HepG2 (cell line): Measurements from ENCODE around the gene CTDNEP1. TPM values are rescaled to one million over a fixed set of nuclear protein-coding genes. Genes with fewer than 3 reads are reported as not detected.
A peak's percentile ranks its signal among the peaks of the same experiment; 100 is the strongest.

Experiments
- DNMT1 ChIP-seq: sonication (generic); formaldehyde crosslinking; IDR thresholded peaks from 2 replicates; pipeline ENCODE4 v1.5.1; 2020; ENCODE audit warnings: mild to moderate bottlenecking, missing genetic modification reagents
- FOXC1 ChIP-seq: sonication (generic); formaldehyde crosslinking; IDR thresholded peaks from 2 replicates; pipeline ENCODE4 v1.8.0; 2022; ENCODE audit warnings: mild to moderate bottlenecking, missing genetic modification reagents, borderline replicate concordance
- HOXA7 ChIP-seq: sonication (generic); formaldehyde crosslinking; IDR thresholded peaks from 2 replicates; pipeline ENCODE4 v1.8.1; 2022; ENCODE audit warnings: mild to moderate bottlenecking, missing genetic modification reagents, moderate library complexity
- NAIF1 ChIP-seq: sonication (generic); formaldehyde crosslinking; IDR thresholded peaks from 2 replicates; pipeline ENCODE4 v1.5.0; 2020; ENCODE audit warnings: mild to moderate bottlenecking, missing genetic modification reagents, borderline replicate concordance
- PLRG1 ChIP-seq: fragments of 450-650 bp; conservative IDR thresholded peaks from 2 replicates; pipeline ENCODE4 v1.6.1; 2016
- RBFOX2 ChIP-seq: fragments of 200-400 bp; formaldehyde crosslinking; IDR thresholded peaks from 2 replicates; pipeline ENCODE4 v1.6.1; 2017; ENCODE audit warnings: low read depth, mild to moderate bottlenecking, low read length
- SRSF9 ChIP-seq: fragments of 200-400 bp; formaldehyde crosslinking; IDR thresholded peaks from 2 replicates; pipeline ENCODE4 v1.6.1; 2018; ENCODE audit warnings: borderline replicate concordance, mild to moderate bottlenecking, low read depth, low read length; ENCODE audit not compliant: insufficient read depth, poor library complexity, severe bottlenecking
- SUZ12 ChIP-seq: fragments of 150-350 bp; IDR thresholded peaks from 2 replicates; pipeline ENCODE4 v1.6.1; 2014; ENCODE audit warnings: low read depth, low read length
- ZNF292 ChIP-seq: sonication (generic); formaldehyde crosslinking; IDR thresholded peaks from 2 replicates; pipeline ENCODE4 v1.8.1; 2022; ENCODE audit warnings: mild to moderate bottlenecking, low read depth, missing genetic modification reagents, borderline replicate concordance
- ZNF773 ChIP-seq: sonication (generic); formaldehyde crosslinking; IDR thresholded peaks from 2 replicates; pipeline ENCODE4 v1.4.0; 2020; ENCODE audit warnings: missing genetic modification reagents, borderline replicate concordance
- ZNF83 ChIP-seq: sonication (generic); formaldehyde crosslinking; IDR thresholded peaks from 2 replicates; pipeline ENCODE4 v1.4.0; 2020; ENCODE audit warnings: missing genetic modification reagents, mild to moderate bottlenecking, borderline replicate concordance
- ZNF841 ChIP-seq: sonication (generic); formaldehyde crosslinking; IDR thresholded peaks from 2 replicates; pipeline ENCODE4 v1.8.1; 2023; ENCODE audit warnings: missing genetic modification reagents, borderline replicate concordance
- polyA plus RNA-seq, 8 experiments: library from polyadenylated mRNA; depleted of rRNA in 3 of 8; stranded (reverse) in 7 of 8; unstranded in 1 of 8; fragments of >200 nt; fragmentation: Illumina TruSeq in 4 of 8; extraction: Trizol in 4 of 8; gene quantifications; 2 replicates each; pipeline versions ENCODE4 v1.2.1 to v1.2.3, GENCODE V29; 2011 to 2016; ENCODE audit warnings: low read depth in 4 of 8, missing spikeins in 1 of 8, mixed read lengths in 1 of 8; ENCODE audit not compliant: insufficient read depth in 1 of 8
- total RNA-seq, 5 experiments: library from RNA; depleted of rRNA; stranded (reverse); fragments of >200 nt; fragmentation: Illumina TruSeq; extraction: Trizol; gene quantifications; 2 replicates each; pipeline ENCODE4 v1.2.3, GENCODE V29; 2016; ENCODE audit warnings: low read depth in 1 of 5
- TF ChIP-seq, protein P1 (sequence below): sonication (generic); formaldehyde crosslinking; conservative IDR thresholded peaks from 2 replicates; pipeline ENCODE4 v1.4.0; 2020; ENCODE audit warnings: missing genetic modification reagents
- TF ChIP-seq, protein P2 (sequence below): IDR thresholded peaks from 2 replicates; pipeline ENCODE4 v1.6.1; 2012; ENCODE audit warnings: inconsistent platforms
- TF ChIP-seq, protein P3 (sequence below): fragments of 450-650 bp; IDR thresholded peaks from 2 replicates; pipeline ENCODE4 v1.6.1; 2016
- TF ChIP-seq, protein P4 (sequence below): sonication (generic); formaldehyde crosslinking; IDR thresholded peaks from 2 replicates; pipeline ENCODE4 v1.8.0; 2022; ENCODE audit warnings: missing genetic modification reagents, mild to moderate bottlenecking, moderate library complexity, borderline replicate concordance
- TF ChIP-seq, protein P5 (sequence below): sonication (generic); formaldehyde crosslinking; IDR thresholded peaks from 2 replicates; pipeline ENCODE4 v1.5.0; 2020; ENCODE audit warnings: mild to moderate bottlenecking, missing genetic modification reagents, borderline replicate concordance

Gene CTDNEP1
- total and polyA plus RNA-seq, 2 of the 13 experiments (the other 11 are each of a cell fraction or from before 2014, with no cell fraction given), result 19.8 to 118 TPM

DNA sequence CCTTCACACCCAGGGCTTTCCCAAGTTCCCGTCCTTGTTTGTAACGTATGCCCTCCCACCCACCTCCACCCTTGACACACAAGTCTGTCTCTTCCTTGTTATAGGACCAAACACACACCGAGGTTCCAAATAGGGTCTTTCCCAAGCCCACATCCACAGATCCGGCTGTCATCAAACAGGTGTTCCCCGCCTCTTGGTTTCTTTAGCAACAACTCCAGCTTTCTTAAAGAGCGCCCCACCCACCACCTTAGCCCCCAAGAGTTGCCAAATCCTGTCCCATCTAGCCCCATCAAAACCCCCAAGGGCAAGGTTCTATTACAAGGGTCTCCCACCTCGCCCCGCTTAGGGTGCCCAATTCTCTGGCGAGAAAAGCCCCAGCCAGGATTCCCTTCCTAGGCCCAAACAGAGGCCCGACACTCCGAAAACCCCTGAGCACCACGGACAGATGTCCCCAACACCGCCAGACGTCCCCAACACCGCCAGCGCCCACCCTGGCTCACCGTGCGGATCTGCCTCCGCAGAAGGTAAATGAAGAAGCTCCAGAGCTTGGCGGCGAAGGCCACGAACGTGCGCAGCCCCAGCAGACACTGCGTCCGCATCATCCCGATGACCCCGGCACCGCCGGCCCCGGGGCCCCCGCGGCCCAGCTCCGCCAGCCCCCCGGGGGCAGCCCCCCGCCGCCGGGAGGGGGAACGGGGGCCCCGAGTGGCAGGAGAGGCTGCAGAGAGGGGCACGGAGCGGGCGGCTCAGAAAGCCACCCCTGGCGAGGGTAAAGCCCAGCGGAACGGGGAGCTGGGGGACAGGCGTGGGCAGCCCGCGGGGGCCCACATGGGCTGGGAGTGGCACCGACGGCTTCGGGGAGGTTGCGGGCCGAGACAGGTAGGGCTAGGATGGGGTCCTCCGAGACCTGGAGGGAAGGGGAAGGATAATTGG, 573 bp downstream of the CTDNEP1 start (continued):
- TF ChIP-seq, protein P1, sequence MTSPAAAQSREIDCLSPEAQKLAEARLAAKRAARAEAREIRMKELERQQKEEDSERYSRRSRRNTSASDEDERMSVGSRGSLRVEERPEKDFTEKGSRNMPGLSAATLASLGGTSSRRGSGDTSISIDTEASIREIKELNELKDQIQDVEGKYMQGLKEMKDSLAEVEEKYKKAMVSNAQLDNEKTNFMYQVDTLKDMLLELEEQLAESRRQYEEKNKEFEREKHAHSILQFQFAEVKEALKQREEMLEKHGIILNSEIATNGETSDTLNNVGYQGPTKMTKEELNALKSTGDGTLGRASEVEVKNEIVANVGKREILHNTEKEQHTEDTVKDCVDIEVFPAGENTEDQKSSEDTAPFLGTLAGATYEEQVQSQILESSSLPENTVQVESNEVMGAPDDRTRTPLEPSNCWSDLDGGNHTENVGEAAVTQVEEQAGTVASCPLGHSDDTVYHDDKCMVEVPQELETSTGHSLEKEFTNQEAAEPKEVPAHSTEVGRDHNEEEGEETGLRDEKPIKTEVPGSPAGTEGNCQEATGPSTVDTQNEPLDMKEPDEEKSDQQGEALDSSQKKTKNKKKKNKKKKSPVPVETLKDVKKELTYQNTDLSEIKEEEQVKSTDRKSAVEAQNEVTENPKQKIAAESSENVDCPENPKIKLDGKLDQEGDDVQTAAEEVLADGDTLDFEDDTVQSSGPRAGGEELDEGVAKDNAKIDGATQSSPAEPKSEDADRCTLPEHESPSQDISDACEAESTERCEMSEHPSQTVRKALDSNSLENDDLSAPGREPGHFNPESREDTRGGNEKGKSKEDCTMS (CRISPR knock-in tag), result no peak
- TF ChIP-seq PLRG1 (no peak), ZNF292 (no peak), ZNF841 (CRISPR knock-in tag) (no peak), ZNF83 (CRISPR knock-in tag) (no peak), SRSF9 (no peak), HOXA7 (CRISPR knock-in tag) (no peak), ZNF773 (CRISPR knock-in tag) (no peak), FOXC1 (CRISPR knock-in tag) (no peak), DNMT1 (no peak), RBFOX2 (peak; percentile 66), SUZ12 (no peak), NAIF1 (CRISPR knock-in tag) (no peak)
- TF ChIP-seq, protein P2, sequence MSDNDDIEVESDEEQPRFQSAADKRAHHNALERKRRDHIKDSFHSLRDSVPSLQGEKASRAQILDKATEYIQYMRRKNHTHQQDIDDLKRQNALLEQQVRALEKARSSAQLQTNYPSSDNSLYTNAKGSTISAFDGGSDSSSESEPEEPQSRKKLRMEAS, result no peak
- TF ChIP-seq, protein P3, sequence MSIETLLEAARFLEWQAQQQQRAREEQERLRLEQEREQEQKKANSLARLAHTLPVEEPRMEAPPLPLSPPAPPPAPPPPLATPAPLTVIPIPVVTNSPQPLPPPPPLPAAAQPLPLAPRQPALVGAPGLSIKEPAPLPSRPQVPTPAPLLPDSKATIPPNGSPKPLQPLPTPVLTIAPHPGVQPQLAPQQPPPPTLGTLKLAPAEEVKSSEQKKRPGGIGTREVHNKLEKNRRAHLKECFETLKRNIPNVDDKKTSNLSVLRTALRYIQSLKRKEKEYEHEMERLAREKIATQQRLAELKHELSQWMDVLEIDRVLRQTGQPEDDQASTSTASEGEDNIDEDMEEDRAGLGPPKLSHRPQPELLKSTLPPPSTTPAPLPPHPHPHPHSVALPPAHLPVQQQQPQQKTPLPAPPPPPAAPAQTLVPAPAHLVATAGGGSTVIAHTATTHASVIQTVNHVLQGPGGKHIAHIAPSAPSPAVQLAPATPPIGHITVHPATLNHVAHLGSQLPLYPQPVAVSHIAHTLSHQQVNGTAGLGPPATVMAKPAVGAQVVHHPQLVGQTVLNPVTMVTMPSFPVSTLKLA, result no peak
- TF ChIP-seq, protein P4, sequence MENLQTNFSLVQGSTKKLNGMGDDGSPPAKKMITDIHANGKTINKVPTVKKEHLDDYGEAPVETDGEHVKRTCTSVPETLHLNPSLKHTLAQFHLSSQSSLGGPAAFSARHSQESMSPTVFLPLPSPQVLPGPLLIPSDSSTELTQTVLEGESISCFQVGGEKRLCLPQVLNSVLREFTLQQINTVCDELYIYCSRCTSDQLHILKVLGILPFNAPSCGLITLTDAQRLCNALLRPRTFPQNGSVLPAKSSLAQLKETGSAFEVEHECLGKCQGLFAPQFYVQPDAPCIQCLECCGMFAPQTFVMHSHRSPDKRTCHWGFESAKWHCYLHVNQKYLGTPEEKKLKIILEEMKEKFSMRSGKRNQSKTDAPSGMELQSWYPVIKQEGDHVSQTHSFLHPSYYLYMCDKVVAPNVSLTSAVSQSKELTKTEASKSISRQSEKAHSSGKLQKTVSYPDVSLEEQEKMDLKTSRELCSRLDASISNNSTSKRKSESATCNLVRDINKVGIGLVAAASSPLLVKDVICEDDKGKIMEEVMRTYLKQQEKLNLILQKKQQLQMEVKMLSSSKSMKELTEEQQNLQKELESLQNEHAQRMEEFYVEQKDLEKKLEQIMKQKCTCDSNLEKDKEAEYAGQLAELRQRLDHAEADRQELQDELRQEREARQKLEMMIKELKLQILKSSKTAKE (CRISPR knock-in tag), result no peak
- TF ChIP-seq, protein P5, sequence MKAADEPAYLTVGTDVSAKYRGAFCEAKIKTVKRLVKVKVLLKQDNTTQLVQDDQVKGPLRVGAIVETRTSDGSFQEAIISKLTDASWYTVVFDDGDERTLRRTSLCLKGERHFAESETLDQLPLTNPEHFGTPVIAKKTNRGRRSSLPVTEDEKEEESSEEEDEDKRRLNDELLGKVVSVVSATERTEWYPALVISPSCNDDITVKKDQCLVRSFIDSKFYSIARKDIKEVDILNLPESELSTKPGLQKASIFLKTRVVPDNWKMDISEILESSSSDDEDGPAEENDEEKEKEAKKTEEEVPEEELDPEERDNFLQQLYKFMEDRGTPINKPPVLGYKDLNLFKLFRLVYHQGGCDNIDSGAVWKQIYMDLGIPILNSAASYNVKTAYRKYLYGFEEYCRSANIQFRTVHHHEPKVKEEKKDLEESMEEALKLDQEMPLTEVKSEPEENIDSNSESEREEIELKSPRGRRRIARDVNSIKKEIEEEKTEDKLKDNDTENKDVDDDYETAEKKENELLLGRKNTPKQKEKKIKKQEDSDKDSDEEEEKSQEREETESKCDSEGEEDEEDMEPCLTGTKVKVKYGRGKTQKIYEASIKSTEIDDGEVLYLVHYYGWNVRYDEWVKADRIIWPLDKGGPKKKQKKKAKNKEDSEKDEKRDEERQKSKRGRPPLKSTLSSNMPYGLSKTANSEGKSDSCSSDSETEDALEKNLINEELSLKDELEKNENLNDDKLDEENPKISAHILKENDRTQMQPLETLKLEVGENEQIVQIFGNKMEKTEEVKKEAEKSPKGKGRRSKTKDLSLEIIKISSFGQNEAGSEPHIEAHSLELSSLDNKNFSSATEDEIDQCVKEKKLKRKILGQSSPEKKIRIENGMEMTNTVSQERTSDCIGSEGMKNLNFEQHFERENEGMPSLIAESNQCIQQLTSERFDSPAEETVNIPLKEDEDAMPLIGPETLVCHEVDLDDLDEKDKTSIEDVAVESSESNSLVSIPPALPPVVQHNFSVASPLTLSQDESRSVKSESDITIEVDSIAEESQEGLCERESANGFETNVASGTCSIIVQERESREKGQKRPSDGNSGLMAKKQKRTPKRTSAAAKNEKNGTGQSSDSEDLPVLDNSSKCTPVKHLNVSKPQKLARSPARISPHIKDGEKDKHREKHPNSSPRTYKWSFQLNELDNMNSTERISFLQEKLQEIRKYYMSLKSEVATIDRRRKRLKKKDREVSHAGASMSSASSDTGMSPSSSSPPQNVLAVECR, result 0 out of 2 replicates have a peak, but pooled peaks have one; percentile 13
